IMR-90 (cell line): Measurements from ENCODE around the gene ITPR2. TPM values are rescaled to one million over a fixed set of nuclear protein-coding genes. Genes with fewer than 3 reads are reported as not detected.

Source experiments
- ATAC-seq: fragments of 200-7000 bp; cut with Tn5 transposase; 2 replicates; pipeline ENCODE4 v1.9.1; 2020; ENCODE audit warnings: low read depth, mild to moderate bottlenecking, moderate library complexity
- BruUV-seq: library from RNA; stranded (reverse); fragments of 400-500 nt; replicated peaks from 2 replicates; lab custom pipeline; 2021; lab: Mats Ljungman, UMichigan
- CTCF ChIA-PET: fragments of 300-600 bp; formaldehyde crosslinking; extraction: SDS; loops from one replicate; lab custom pipeline; 2021; ENCODE audit warnings: antibody characterized with exemption; lab: Yijun Ruan, JAX
- POLR2A ChIA-PET: fragments of 300-600 bp; sonication (Branson Sonifier 250); formaldehyde crosslinking; loops from one replicate; lab custom pipeline; 2022; ENCODE audit warnings: antibody characterized with exemption; ENCODE audit not compliant: unreplicated experiment; lab: Charles Lee
- DNase-seq: peaks from one replicate; pipeline ENCODE4 v3.0.0; 2013
- H2AFZ ChIP-seq: replicated peaks from 2 replicates; pipeline ENCODE3; 2013; ENCODE audit warnings: low read length, mild to moderate bottlenecking; ENCODE audit not compliant: poor library complexity
- H2AK5ac ChIP-seq: 2 replicates; pipeline ENCODE4 v1.6.1; 2013; ENCODE audit warnings: low read depth, low read length, inconsistent platforms
- H2AK9ac ChIP-seq: replicated peaks from 2 replicates; pipeline ENCODE3; 2013; ENCODE audit warnings: mild to moderate bottlenecking, low read depth, low read length, moderate library complexity; ENCODE audit not compliant: poor library complexity
- H2BK120ac ChIP-seq: 2 replicates; pipeline ENCODE4 v1.6.1; 2013; ENCODE audit warnings: low read depth, low read length, inconsistent platforms
- H2BK15ac ChIP-seq: 3 replicates; pipeline ENCODE4 v1.6.1; 2013; ENCODE audit warnings: low read depth, low read length, inconsistent platforms
- H2BK20ac ChIP-seq: 2 replicates; pipeline ENCODE4 v1.6.1; 2013; ENCODE audit warnings: low read depth, mild to moderate bottlenecking, inconsistent platforms, low read length, moderate library complexity
- H2BK5ac ChIP-seq: 2 replicates; pipeline ENCODE4 v1.6.1; 2013; ENCODE audit warnings: mild to moderate bottlenecking, low read depth, low read length, inconsistent platforms; ENCODE audit not compliant: poor library complexity, severe bottlenecking
- H3K14ac ChIP-seq: replicated peaks from 2 replicates; pipeline ENCODE4 v1.6.1; 2013; ENCODE audit warnings: low read depth, low read length, inconsistent platforms
- H3K18ac ChIP-seq: 2 replicates; pipeline ENCODE4 v1.6.1; 2013; ENCODE audit warnings: low read depth, low read length, control low read depth
- H3K23ac ChIP-seq: 2 replicates; pipeline ENCODE4 v1.6.1; 2013; ENCODE audit warnings: low read depth, low read length, inconsistent platforms
- H3K27ac ChIP-seq: 2 replicates; pipeline ENCODE4 v1.5.1; 2013; ENCODE audit warnings: mild to moderate bottlenecking, control low read depth, low read length; ENCODE audit not compliant: insufficient read depth
- H3K27me3 ChIP-seq: 2 replicates; pipeline ENCODE4 v1.6.1; 2013; ENCODE audit warnings: low read length; ENCODE audit not compliant: control insufficient read depth, insufficient read depth
- H3K36me3 ChIP-seq: 2 replicates; pipeline ENCODE4 v1.6.1; 2013; ENCODE audit warnings: low read length, mixed read lengths; ENCODE audit not compliant: control insufficient read depth, insufficient read depth
- H3K4ac ChIP-seq: 2 replicates; pipeline ENCODE4 v1.6.1; 2013; ENCODE audit warnings: low read depth, low read length, inconsistent platforms
- H3K4me1 ChIP-seq: 2 replicates; pipeline ENCODE4 v1.6.1; 2013; ENCODE audit warnings: low read length, mixed read lengths; ENCODE audit not compliant: control insufficient read depth, insufficient read depth
- H3K4me2 ChIP-seq: 2 replicates; pipeline ENCODE4 v1.6.1; 2013; ENCODE audit warnings: low read depth, mild to moderate bottlenecking, control low read depth, low read length, moderate library complexity
- H3K4me3 ChIP-seq: 2 replicates; pipeline ENCODE4 v1.5.1; 2013; ENCODE audit warnings: low read depth, mild to moderate bottlenecking, control low read depth, low read length, moderate library complexity; ENCODE audit not compliant: insufficient read depth
- H3K56ac ChIP-seq: 2 replicates; pipeline ENCODE4 v1.6.1; 2013; ENCODE audit warnings: low read length, inconsistent platforms; ENCODE audit not compliant: insufficient read depth; ENCODE audit errors: extremely low read depth
- H3K79me1 ChIP-seq, 2 experiments: 2 replicates each; pipeline ENCODE4 v1.6.1; 2013; ENCODE audit warnings: low read length in 2 of 2, inconsistent platforms in 1 of 2, low read depth in 1 of 2
- H3K9ac ChIP-seq: 2 replicates; pipeline ENCODE4 v1.6.1; 2013; ENCODE audit warnings: low read depth, low read length, control low read depth
- H3K9me1 ChIP-seq: 2 replicates; pipeline ENCODE4 v1.6.1; 2013; ENCODE audit warnings: low read length, inconsistent platforms; ENCODE audit not compliant: insufficient read depth
- H3K9me3 ChIP-seq: 2 replicates; pipeline ENCODE4 v1.6.1; 2013; ENCODE audit warnings: low read length; ENCODE audit not compliant: control insufficient read depth, insufficient read depth
- H4K20me1 ChIP-seq: 2 replicates; pipeline ENCODE4 v1.6.1; 2013; ENCODE audit warnings: low read length, inconsistent platforms; ENCODE audit not compliant: insufficient read depth
- H4K5ac ChIP-seq: 2 replicates; pipeline ENCODE4 v1.6.1; 2013; ENCODE audit warnings: mild to moderate bottlenecking, low read depth, low read length, control low read depth
- H4K8ac ChIP-seq, 2 experiments: 2 replicates each; pipeline ENCODE4 v1.6.1; 2013; ENCODE audit warnings: low read depth in 2 of 2, low read length in 2 of 2, control low read depth in 1 of 2, inconsistent platforms in 1 of 2
- H4K91ac ChIP-seq: 2 replicates; pipeline ENCODE4 v1.6.1; 2013; ENCODE audit warnings: low read depth, low read length, inconsistent platforms; ENCODE audit not compliant: insufficient read depth
- CHD1 ChIP-seq: IDR thresholded peaks from 2 replicates; pipeline ENCODE4 v1.6.1; 2012; ENCODE audit warnings: low read depth, low read length, improper control_type of control experiment
- ELK1 ChIP-seq: fragments of 150-350 bp; IDR thresholded peaks from 2 replicates; pipeline ENCODE4 v1.6.1; 2016; ENCODE audit warnings: low read depth, mild to moderate bottlenecking, low read length, moderate library complexity, borderline replicate concordance
- FOS ChIP-seq: fragments of 150-350 bp; IDR thresholded peaks from 2 replicates; pipeline ENCODE4 v1.6.1; 2016; ENCODE audit warnings: low read depth, low read length
- MAFK ChIP-seq: IDR thresholded peaks from 2 replicates; pipeline ENCODE4 v1.6.1; 2012; ENCODE audit warnings: low read depth, low read length, improper control_type of control experiment
- POLR2A ChIP-seq: IDR thresholded peaks from 2 replicates; pipeline ENCODE4 v1.6.1; 2012; ENCODE audit warnings: mild to moderate bottlenecking, low read depth, low read length
- SMC3 ChIP-seq: fragments of 150-350 bp; IDR thresholded peaks from 2 replicates; pipeline ENCODE4 v1.6.1; 2016; ENCODE audit warnings: low read depth, mild to moderate bottlenecking, antibody characterized with exemption, low read length, moderate library complexity
- WGBS, 2 experiments: methylation state at CpG; one replicate each; pipeline versions ENCODE4 v1.1.5 to v1.1.7; 2013; ENCODE audit warnings: missing lambda C conversion rate in 2 of 2; ENCODE audit not compliant: insufficient read length in 1 of 2; ENCODE audit errors: extremely low coverage in 2 of 2; 5-methylcytosine and 5-hydroxymethylcytosine counted together
- dilution Hi-C: fragments of 300-500 bp; cut with HindIII; formaldehyde crosslinking; loops from one replicate; pipeline ENCODE4 v1.14.3; 2018; ENCODE audit warnings: low sequenced_read_pairs; ENCODE audit not compliant: unreplicated experiment
- in situ Hi-C: fragments of 300-500 bp; cut with MboI; formaldehyde crosslinking; loops from 3 replicates; pipeline ENCODE4 v1.14.3; 2019; ENCODE audit warnings: low sequenced_read_pairs, inconsistent platforms, mixed read lengths
- intact Hi-C: fragments of 100-400 bp; cut with micrococcal nuclease; formaldehyde crosslinking; loops from 2 replicates; pipeline ENCODE4 v1.10.0; 2022
- polyA plus RNA-seq, 3 experiments: library from polyadenylated mRNA; depleted of rRNA; stranded (reverse); fragments of >200 nt; gene quantifications; 2 replicates each; pipeline ENCODE4 v1.2.3, GENCODE V29; 2012; ENCODE audit warnings: low replicate concordance in 1 of 3
- total RNA-seq: library from RNA; depleted of rRNA; stranded (reverse); fragments of >200 nt; gene quantifications from 2 replicates; pipeline ENCODE4 v1.2.3, GENCODE V29; 2012

The ITPR2 gene
- total and polyA plus RNA-seq, 2 of the 4 experiments (the other 2 are of a cell fraction) = 1.2 to 9.0 TPM

- Histone ChIP-seq H3K9me3 (no peaks in the 10 kb centered on the region), H2BK120ac (no peak overlapping the region), H2AK9ac (no peak overlapping the region), H3K4ac (no peak overlapping the region), H3K36me3 (no peaks in the 10 kb centered on the region), H2AK5ac (no peak overlapping the region), H2BK5ac (no peak overlapping the region), H4K8ac (no peak overlapping the region), H3K4me1 (0 out of 2 replicates have a peak, but pooled peaks cover 2% of the 10 kb centered on the region), H3K4me2 (no peak overlapping the region), H3K79me1 (no peaks in the 10 kb centered on the region), H3K9me1 (0 out of 2 replicates have a peak, but pooled peaks cover 3% of the 10 kb centered on the region), H4K20me1 (no peaks in the 10 kb centered on the region), H3K27ac (no peak overlapping the region), H3K23ac (no peak overlapping the region), H3K4me3 (no peak overlapping the region), H4K5ac (no peak overlapping the region), H2BK20ac (no peak overlapping the region), H3K14ac (no peak overlapping the region), H2AFZ (no peak overlapping the region), H3K27me3 (peaks cover 13% of the 10 kb centered on the region), H4K91ac (no peak overlapping the region), H2BK15ac (no peak overlapping the region), H3K18ac (no peak overlapping the region), H3K9ac (no peak overlapping the region), H3K56ac (no peak overlapping the region)
- intact Hi-C loops = no loop called here
- in situ Hi-C loops = no loop called here
- WGBS, 2 experiments = 50% methylated on average over 1 of the region's 1 CpG; no CpG with 5 or more reads in 1 of the 2 experiments
- CTCF ChIA-PET = no interaction called here
- no peak for DNase-seq
- POLR2A ChIA-PET = no interaction called here
- no peak for ATAC-seq
- BruUV-seq = no TSS peak
- dilution Hi-C loops = no loop called here
- TF ChIP-seq FOS = no peak
- no peak for TF ChIP-seq ELK1
- no peak for TF ChIP-seq MAFK
- TF ChIP-seq POLR2A = no peak
- TF ChIP-seq CHD1 = no peak
- no peak for TF ChIP-seq SMC3
These were observed 22.3 kb upstream of the ITPR2 start for GRCh38 chr12:26855337-26855736.
